ENCODE data around the gene DCBLD1.

DNA sequence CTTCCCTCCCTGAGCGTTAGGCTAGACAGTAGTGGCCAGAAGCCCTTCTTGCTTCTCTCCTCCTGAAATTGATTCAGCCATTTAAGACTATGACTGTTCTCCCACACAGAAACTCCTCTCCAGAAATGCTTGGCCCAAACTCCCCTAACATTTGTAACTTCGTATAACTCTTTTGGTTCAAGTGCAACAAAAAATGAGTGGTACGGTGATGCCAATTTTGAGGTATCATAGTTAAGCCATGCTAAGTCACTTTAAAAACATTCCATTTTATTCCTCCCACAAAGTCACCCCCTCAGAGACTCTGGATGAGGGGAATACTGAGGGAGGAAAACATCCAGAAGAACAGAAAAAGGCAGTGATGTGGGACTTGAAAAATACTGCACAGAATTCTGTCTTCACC lies 35.6 kb upstream of the DCBLD1 start:
- TF ChIP-seq, protein P1, sequence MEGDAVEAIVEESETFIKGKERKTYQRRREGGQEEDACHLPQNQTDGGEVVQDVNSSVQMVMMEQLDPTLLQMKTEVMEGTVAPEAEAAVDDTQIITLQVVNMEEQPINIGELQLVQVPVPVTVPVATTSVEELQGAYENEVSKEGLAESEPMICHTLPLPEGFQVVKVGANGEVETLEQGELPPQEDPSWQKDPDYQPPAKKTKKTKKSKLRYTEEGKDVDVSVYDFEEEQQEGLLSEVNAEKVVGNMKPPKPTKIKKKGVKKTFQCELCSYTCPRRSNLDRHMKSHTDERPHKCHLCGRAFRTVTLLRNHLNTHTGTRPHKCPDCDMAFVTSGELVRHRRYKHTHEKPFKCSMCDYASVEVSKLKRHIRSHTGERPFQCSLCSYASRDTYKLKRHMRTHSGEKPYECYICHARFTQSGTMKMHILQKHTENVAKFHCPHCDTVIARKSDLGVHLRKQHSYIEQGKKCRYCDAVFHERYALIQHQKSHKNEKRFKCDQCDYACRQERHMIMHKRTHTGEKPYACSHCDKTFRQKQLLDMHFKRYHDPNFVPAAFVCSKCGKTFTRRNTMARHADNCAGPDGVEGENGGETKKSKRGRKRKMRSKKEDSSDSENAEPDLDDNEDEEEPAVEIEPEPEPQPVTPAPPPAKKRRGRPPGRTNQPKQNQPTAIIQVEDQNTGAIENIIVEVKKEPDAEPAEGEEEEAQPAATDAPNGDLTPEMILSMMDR (IDR thresholded peaks at IDR 0.05) = no peak
- no peak for TF ChIP-seq POLR2A (IDR thresholded peaks at IDR 0.05)

All from thyroid gland (tissue), 4 donors.